K562 (cell line): Measurements from ENCODE around the gene ATP5MG. TPM values are rescaled to one million over a fixed set of nuclear protein-coding genes. Genes with fewer than 3 reads are reported as not detected.

Source experiments
- ARID4B ChIP-seq: sonication (generic); formaldehyde crosslinking; IDR thresholded peaks from 2 replicates; pipeline ENCODE4 v1.8.0; 2022; ENCODE audit warnings: mild to moderate bottlenecking, missing genetic modification reagents
- EP400 ChIP-seq: fragments of 450-650 bp; IDR thresholded peaks from 2 replicates; pipeline ENCODE4 v1.6.1; 2017; ENCODE audit warnings: antibody characterized with exemption, mild to moderate bottlenecking, moderate library complexity
- ETV6 ChIP-seq, 3 experiments: fragments of 150-350 bp in 1 of 3; sonication (generic) in 1 of 3; formaldehyde crosslinking in 1 of 3; IDR thresholded peaks; 2 replicates each; pipeline versions ENCODE4 v1.6.1 to v1.8.0; 2014 to 2022; ENCODE audit warnings: borderline replicate concordance in 2 of 3, low read depth in 2 of 3, antibody characterized with exemption in 1 of 3, low read length in 1 of 3, mild to moderate bottlenecking in 1 of 3, missing genetic modification reagents in 1 of 3
- FOXM1 ChIP-seq, 2 experiments: fragments of 450-650 bp in 1 of 2; sonication (generic) in 1 of 2; formaldehyde crosslinking in 1 of 2; IDR thresholded peaks; 2 replicates each; pipeline versions ENCODE4 v1.6.1 to v1.9.0; 2017 to 2022; ENCODE audit warnings: low read depth in 2 of 2, mild to moderate bottlenecking in 2 of 2, missing genetic modification reagents in 1 of 2, moderate library complexity in 1 of 2
- FOXP1 ChIP-seq: sonication (generic); formaldehyde crosslinking; IDR thresholded peaks from 2 replicates; pipeline ENCODE4 v1.8.0; 2022; ENCODE audit warnings: mild to moderate bottlenecking, missing genetic modification reagents
- KLF6 ChIP-seq: fragments of 250-450 bp; sonication (Bioruptor Pico); IDR thresholded peaks from 2 replicates; pipeline ENCODE4 v1.4.0; 2020; ENCODE audit warnings: mild to moderate bottlenecking, moderate library complexity, borderline replicate concordance
- MCM2 ChIP-seq: fragments of 450-650 bp; IDR thresholded peaks from 2 replicates; pipeline ENCODE4 v1.6.1; 2017; ENCODE audit warnings: low read depth, mild to moderate bottlenecking
- NFE2 ChIP-seq: IDR thresholded peaks from 2 replicates; pipeline ENCODE4 v1.6.1; 2014; ENCODE audit warnings: antibody characterized with exemption, low read depth
- RAD21 ChIP-seq, 2 experiments: fragments of 250-450 bp in 1 of 2; fragments of 450-650 bp in 1 of 2; sonication (Bioruptor Pico) in 1 of 2; formaldehyde crosslinking in 1 of 2; IDR thresholded peaks in 1 of 2; conservative IDR thresholded peaks in 1 of 2; 2 replicates each; pipeline versions ENCODE4 v1.4.0 to v1.8.0; 2020 to 2022; ENCODE audit warnings: mild to moderate bottlenecking in 2 of 2, moderate library complexity in 1 of 2
- SRSF1 ChIP-seq: fragments of 200-400 bp; formaldehyde crosslinking; IDR thresholded peaks from 2 replicates; pipeline ENCODE4 v1.6.1; 2017; ENCODE audit warnings: mild to moderate bottlenecking, low read depth, low read length, moderate library complexity
- STAG1 ChIP-seq: sonication (generic); formaldehyde crosslinking; IDR thresholded peaks from 2 replicates; pipeline ENCODE4 v1.5.0; 2020; ENCODE audit warnings: missing genetic modification reagents, borderline replicate concordance
- YY1 ChIP-seq, 3 experiments: IDR thresholded peaks; 2 replicates each; pipeline ENCODE4 v1.6.1; 2011; ENCODE audit warnings: low read length in 2 of 3, mild to moderate bottlenecking in 2 of 3, moderate library complexity in 2 of 3, borderline replicate concordance in 1 of 3, control low read depth in 1 of 3, low read depth in 1 of 3; ENCODE audit not compliant: insufficient read depth in 3 of 3, insufficient replicate concordance in 2 of 3, control insufficient read depth in 1 of 3, insufficient read length in 1 of 3; ENCODE audit errors: extremely low read depth in 1 of 3
- ZBTB49 ChIP-seq: sonication (generic); formaldehyde crosslinking; IDR thresholded peaks from 2 replicates; pipeline ENCODE4 v1.8.0; 2022; ENCODE audit warnings: missing genetic modification reagents, mild to moderate bottlenecking, borderline replicate concordance
- ZNF436 ChIP-seq: fragments of 250-450, 450-650 bp; sonication (Bioruptor Pico); formaldehyde crosslinking; IDR thresholded peaks from 2 replicates; pipeline ENCODE4 v1.7.0; 2020; ENCODE audit warnings: mild to moderate bottlenecking
- ZNF780A ChIP-seq: fragments of 250-450 bp; sonication (Bioruptor Pico); IDR thresholded peaks from 2 replicates; pipeline ENCODE4 v1.5.0; 2021; ENCODE audit warnings: mild to moderate bottlenecking
- ZNF79 ChIP-seq: fragments of 250-450 bp; sonication (Bioruptor Pico); IDR thresholded peaks from 2 replicates; pipeline ENCODE4 v1.4.0; 2020; ENCODE audit warnings: low read depth, mild to moderate bottlenecking, moderate library complexity
- polyA plus RNA-seq, 8 experiments: library from polyadenylated mRNA; depleted of rRNA in 4 of 8; stranded (reverse) in 5 of 8; unstranded in 3 of 8; fragments of >200 nt; fragmentation: Nextera tagmentation in 2 of 8; fragmentation: Illumina TruSeq in 1 of 8; extraction: Ambion mirVana in 2 of 8; extraction: Trizol in 1 of 8; gene quantifications; 2 replicates each; pipeline versions ENCODE4 v1.2.1 to v1.2.3, GENCODE V29; 2011 to 2014; ENCODE audit warnings: inconsistent platforms in 1 of 8, missing spikeins in 1 of 8
- total RNA-seq, 7 experiments: library from RNA; depleted of rRNA in 6 of 7; stranded (reverse); fragments of >200 nt in 6 of 7; fragmentation: Illumina TruSeq in 2 of 7; extraction: Trizol in 2 of 7; gene quantifications; 2 replicates each; pipeline versions ENCODE4 v1.2.1 to v1.2.3, GENCODE V29; 2011 to 2021; ENCODE audit warnings: low replicate concordance in 1 of 7

ATP5MG gene
- total and polyA plus RNA-seq, 9 of the 15 experiments (the other 6 are each of a cell fraction or from before 2014, with no cell fraction given), result 301 to 2,138 (median 434) TPM

- TF ChIP-seq ETV6 (IDR thresholded peaks at IDR 0.05; ENCODE audit: borderline replicate concordance in 1 of 2, low read depth in 2 of 2, low read length in 1 of 2), result peak in 1 of 2 experiments; percentile 74; a peak in 1 of 4 replicates
- TF ChIP-seq ETV6 (CRISPR knock-in tag; IDR thresholded peaks at IDR 0.05; ENCODE audit: borderline replicate concordance), result no peak
- no peak for TF ChIP-seq KLF6 (CRISPR knock-in tag)
- peak; percentile 68; the same call in 1 of the 2 replicates for TF ChIP-seq EP400
- TF ChIP-seq NFE2, result peak; percentile 98
- no peak for TF ChIP-seq YY1 (IDR thresholded peaks at IDR 0.05; ENCODE audit: borderline replicate concordance in 1 of 3, control insufficient read depth in 1 of 3, extremely low read depth in 1 of 3, insufficient read depth in 3 of 3, insufficient read length in 1 of 3, insufficient replicate concordance in 2 of 3, low read depth in 1 of 3, low read length in 2 of 3)
- 0 out of 2 replicates have a peak, but pooled peaks have one; percentile 49 for TF ChIP-seq ARID4B (CRISPR knock-in tag)
- no peak for TF ChIP-seq ZNF436
- TF ChIP-seq STAG1, result no peak
- TF ChIP-seq FOXM1 (IDR thresholded peaks at IDR 0.05; ENCODE audit: low read depth), result peak; percentile 47; the same call in 1 of the 2 replicates
- no peak for TF ChIP-seq FOXM1 (CRISPR knock-in tag; IDR thresholded peaks at IDR 0.05; ENCODE audit: low read depth)
- TF ChIP-seq FOXP1, result peak; percentile 66; the same call in 1 of the 2 replicates
- no peak for TF ChIP-seq SRSF1
- TF ChIP-seq ZNF79 (CRISPR knock-in tag), result no peak
- TF ChIP-seq RAD21 (CRISPR knock-in tag; conservative IDR thresholded peaks at IDR 0.05 in 1 of 2, IDR thresholded peaks at IDR 0.05 in 1 of 2), result peak; percentile 11 to 27; a peak in 3 of 4 replicates
- no peak for TF ChIP-seq ZBTB49
- no peak for TF ChIP-seq MCM2
- no peak for TF ChIP-seq ZNF780A (CRISPR knock-in tag)
These were observed 14.3 kb downstream of the ATP5MG start (continued) for GRCh38 chr11:118415739-118416068.
